ENCODE measurements around the gene NEURL1B. TPM values are rescaled to one million over a fixed set of nuclear protein-coding genes. Genes with fewer than 3 reads are reported as not detected.

Gene NEURL1B
- total RNA-seq, 1 donor from 2014 or later, result 131 TPM

GRCh38 chr5:172661526-172661925 is 20.5 kb downstream of the NEURL1B start:
- Histone ChIP-seq H3K27me3 (no peaks in the 10 kb centered on the region), H3K9me3 (no peaks in the 10 kb centered on the region), H3K4me3 (no peak overlapping the region), H3K36me3 (no peaks in the 10 kb centered on the region), H3K4me1 (peaks cover 10 to 19% of the 10 kb centered on the region in 2 donors), H3K27ac (peak overlapping the region in 1 of 2 donors; percentile 83)
- no peak for DNase-seq (ENCODE audit: low spot score in 2 of 2)
- TF ChIP-seq, protein P1, sequence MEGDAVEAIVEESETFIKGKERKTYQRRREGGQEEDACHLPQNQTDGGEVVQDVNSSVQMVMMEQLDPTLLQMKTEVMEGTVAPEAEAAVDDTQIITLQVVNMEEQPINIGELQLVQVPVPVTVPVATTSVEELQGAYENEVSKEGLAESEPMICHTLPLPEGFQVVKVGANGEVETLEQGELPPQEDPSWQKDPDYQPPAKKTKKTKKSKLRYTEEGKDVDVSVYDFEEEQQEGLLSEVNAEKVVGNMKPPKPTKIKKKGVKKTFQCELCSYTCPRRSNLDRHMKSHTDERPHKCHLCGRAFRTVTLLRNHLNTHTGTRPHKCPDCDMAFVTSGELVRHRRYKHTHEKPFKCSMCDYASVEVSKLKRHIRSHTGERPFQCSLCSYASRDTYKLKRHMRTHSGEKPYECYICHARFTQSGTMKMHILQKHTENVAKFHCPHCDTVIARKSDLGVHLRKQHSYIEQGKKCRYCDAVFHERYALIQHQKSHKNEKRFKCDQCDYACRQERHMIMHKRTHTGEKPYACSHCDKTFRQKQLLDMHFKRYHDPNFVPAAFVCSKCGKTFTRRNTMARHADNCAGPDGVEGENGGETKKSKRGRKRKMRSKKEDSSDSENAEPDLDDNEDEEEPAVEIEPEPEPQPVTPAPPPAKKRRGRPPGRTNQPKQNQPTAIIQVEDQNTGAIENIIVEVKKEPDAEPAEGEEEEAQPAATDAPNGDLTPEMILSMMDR (IDR thresholded peaks at IDR 0.05), result no peak
- intact Hi-C loops (cut with DNase I), result no loop called here

GRCh38 chr5:172662596-172662995 is 21.5 kb downstream of the NEURL1B start:
- TF ChIP-seq, protein P1 (IDR thresholded peaks at IDR 0.05), result no peak
- no peaks in the 10 kb centered on the region for H3K27me3 ChIP-seq
- H3K36me3 ChIP-seq, result no peaks in the 10 kb centered on the region
- H3K27ac ChIP-seq, result no peak overlapping the region
- no peak for DNase-seq (ENCODE audit: low spot score in 2 of 2)
- no peaks in the 10 kb centered on the region for H3K9me3 ChIP-seq
- no peak overlapping the region for H3K4me3 ChIP-seq
- peaks cover 10 to 19% of the 10 kb centered on the region in 2 donors for H3K4me1 ChIP-seq
- intact Hi-C loops (cut with DNase I), result no loop called here

- peaks cover 10 to 18% of the 10 kb centered on the region in 2 donors for H3K4me1 ChIP-seq
- no peaks in the 10 kb centered on the region for H3K27me3 ChIP-seq
- no peak overlapping the region for H3K27ac ChIP-seq
- no peaks in the 10 kb centered on the region for H3K36me3 ChIP-seq
- DNase-seq (ENCODE audit: low spot score in 2 of 2), result no peak
- TF ChIP-seq, protein P1 (IDR thresholded peaks at IDR 0.05), result no peak
- no peak overlapping the region for H3K4me3 ChIP-seq
- no peaks in the 10 kb centered on the region for H3K9me3 ChIP-seq
- intact Hi-C loops (cut with DNase I), result no loop called here
These were observed 23.0 kb downstream of the NEURL1B start for GRCh38 chr5:172664018-172664417.

- intact Hi-C loops (cut with DNase I), result no loop called here
- Histone ChIP-seq H3K4me3 (no peak overlapping the region), H3K27ac (no peak overlapping the region), H3K9me3 (no peaks in the 10 kb centered on the region), H3K27me3 (no peaks in the 10 kb centered on the region), H3K4me1 (peaks cover 4 to 9% of the 10 kb centered on the region in 2 donors), H3K36me3 (no peaks in the 10 kb centered on the region)
- no peak for DNase-seq (ENCODE audit: low spot score in 2 of 2)
- TF ChIP-seq, protein P1 (IDR thresholded peaks at IDR 0.05), result no peak
These were observed 23.8 kb downstream of the NEURL1B start for GRCh38 chr5:172664681-172665541.

DNA sequence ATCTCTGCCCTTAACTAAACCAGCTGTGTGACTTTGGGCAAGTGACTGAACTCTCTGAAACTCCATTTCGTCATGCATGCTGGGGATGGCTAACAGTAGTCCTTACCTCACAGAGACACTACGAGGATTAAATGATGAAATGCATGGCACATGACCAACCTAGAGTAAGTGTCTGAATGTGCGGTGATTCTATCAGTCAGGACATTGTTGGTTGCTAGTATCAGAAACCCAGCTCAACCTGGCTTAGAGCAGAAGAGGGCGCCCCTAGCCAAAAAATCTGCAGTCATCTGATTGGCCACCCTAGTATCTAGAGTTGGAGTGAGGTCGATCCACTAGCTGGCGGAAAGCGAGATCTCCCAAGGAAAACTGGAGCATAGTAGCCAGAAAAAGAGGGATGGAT is 25.2 kb downstream of the NEURL1B start:
- H3K27ac ChIP-seq, result no peak overlapping the region
- DNase-seq (ENCODE audit: low spot score in 2 of 2), result peak in 1 of 2 donors; percentile 77
- intact Hi-C loops (cut with DNase I), result loop anchor here (1.0 kb wide), 1 partner anchor 31 kb away; no protein-coding TSS in a partner anchor
- no peaks in the 10 kb centered on the region for H3K4me1 ChIP-seq
- no peak overlapping the region for H3K4me3 ChIP-seq
- TF ChIP-seq, protein P1 (IDR thresholded peaks at IDR 0.05), result peak; percentile 15 to 45 (median 15)
- H3K27me3 ChIP-seq, result no peaks in the 10 kb centered on the region
- H3K9me3 ChIP-seq, result no peaks in the 10 kb centered on the region
- no peaks in the 10 kb centered on the region for H3K36me3 ChIP-seq

Data from ascending aorta (tissue), 2 donors.